Activated CD4-positive, alpha-beta memory T cell treated with anti-CD3 and anti-CD28 coated beads for 36 hours (primary cell): ENCODE data around the gene AMPD2. TPM values are rescaled to one million over a fixed set of nuclear protein-coding genes. Genes with fewer than 3 reads are reported as not detected.

Source experiments
- CTCF ChIA-PET: fragments of 350-600 bp; sonication (Branson Sonifier 250); formaldehyde crosslinking; loops from one replicate; lab custom pipeline; 2021; ENCODE audit warnings: antibody characterized with exemption, inconsistent platforms; lab: Charles Lee
- POLR2A ChIA-PET: fragments of 350-600 bp; sonication (Branson Sonifier 250); formaldehyde crosslinking; loops from one replicate; lab custom pipeline; 2021; ENCODE audit warnings: antibody characterized with exemption; lab: Charles Lee
- DNase-seq: peaks from one replicate; pipeline ENCODE4 v3.0.0-alpha.2; 2020
- H3K27ac Mint-ChIP-seq: one replicate; pipeline ENCODE4 v1.8.0; 2021; ENCODE audit warnings: mixed read lengths
- H3K27me3 Mint-ChIP-seq: one replicate; pipeline ENCODE4 v1.8.0; 2021; ENCODE audit warnings: mixed read lengths
- H3K36me3 Mint-ChIP-seq: one replicate; pipeline ENCODE4 v1.8.0; 2021; ENCODE audit warnings: mixed read lengths
- H3K4me1 Mint-ChIP-seq: one replicate; pipeline ENCODE4 v1.8.0; 2021; ENCODE audit warnings: low read depth, mixed read lengths
- H3K4me3 Mint-ChIP-seq: one replicate; pipeline ENCODE4 v1.8.0; 2021; ENCODE audit warnings: mild to moderate bottlenecking, mixed read lengths
- H3K9me3 Mint-ChIP-seq: one replicate; pipeline ENCODE4 v1.8.0; 2021; ENCODE audit warnings: mixed read lengths
- intact Hi-C: fragments of 100-400 bp; cut with micrococcal nuclease; formaldehyde crosslinking; loops from one replicate; pipeline ENCODE4 v1.15.1; 2023
- total RNA-seq, 2 experiments: library from RNA; stranded (reverse); gene quantifications; one replicate each; pipeline ENCODE4 v1.2.3, GENCODE V29; 2021

The AMPD2 gene
- total RNA-seq, 2 experiments from 2014 or later, result 79.1 to 93.3 TPM

DNA sequence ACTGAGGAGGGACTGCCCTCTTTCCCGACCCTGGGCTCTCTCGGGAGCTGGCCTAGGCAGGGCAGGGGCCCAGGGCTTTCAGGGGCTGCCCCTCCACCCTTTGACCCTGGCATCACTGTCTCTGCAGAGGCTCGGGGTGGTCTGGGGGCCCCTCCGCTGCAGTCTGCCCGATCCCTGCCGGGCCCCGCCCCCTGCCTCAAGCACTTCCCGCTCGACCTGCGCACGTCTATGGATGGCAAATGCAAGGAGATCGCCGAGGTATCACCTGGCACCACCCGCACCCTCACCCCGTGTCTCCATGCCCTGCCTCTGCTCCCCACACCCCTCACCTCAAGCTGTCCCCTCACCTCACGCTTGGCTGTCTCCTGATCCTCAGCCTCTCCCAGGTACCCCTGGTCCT, 5.5 kb downstream of the AMPD2 start:
- H3K27ac Mint-ChIP-seq, result no peak overlapping the region
- H3K4me1 Mint-ChIP-seq, result peaks cover 29% of the 10 kb centered on the region
- ChIA-PET POLR2A (no interaction called here), CTCF (interaction anchor here (1.6 to 4.4 kb wide), 2 partner anchors 15 to 79 kb away, joined by 7 to 29 read pairs; no protein-coding TSS in a partner anchor)
- H3K36me3 Mint-ChIP-seq, result peaks cover 24% of the 10 kb centered on the region
- no peak for DNase-seq
- H3K9me3 Mint-ChIP-seq, result no peaks in the 10 kb centered on the region
- intact Hi-C loops, result no loop called here
- no peaks in the 10 kb centered on the region for H3K27me3 Mint-ChIP-seq
- H3K4me3 Mint-ChIP-seq, result no peak overlapping the region

DNA sequence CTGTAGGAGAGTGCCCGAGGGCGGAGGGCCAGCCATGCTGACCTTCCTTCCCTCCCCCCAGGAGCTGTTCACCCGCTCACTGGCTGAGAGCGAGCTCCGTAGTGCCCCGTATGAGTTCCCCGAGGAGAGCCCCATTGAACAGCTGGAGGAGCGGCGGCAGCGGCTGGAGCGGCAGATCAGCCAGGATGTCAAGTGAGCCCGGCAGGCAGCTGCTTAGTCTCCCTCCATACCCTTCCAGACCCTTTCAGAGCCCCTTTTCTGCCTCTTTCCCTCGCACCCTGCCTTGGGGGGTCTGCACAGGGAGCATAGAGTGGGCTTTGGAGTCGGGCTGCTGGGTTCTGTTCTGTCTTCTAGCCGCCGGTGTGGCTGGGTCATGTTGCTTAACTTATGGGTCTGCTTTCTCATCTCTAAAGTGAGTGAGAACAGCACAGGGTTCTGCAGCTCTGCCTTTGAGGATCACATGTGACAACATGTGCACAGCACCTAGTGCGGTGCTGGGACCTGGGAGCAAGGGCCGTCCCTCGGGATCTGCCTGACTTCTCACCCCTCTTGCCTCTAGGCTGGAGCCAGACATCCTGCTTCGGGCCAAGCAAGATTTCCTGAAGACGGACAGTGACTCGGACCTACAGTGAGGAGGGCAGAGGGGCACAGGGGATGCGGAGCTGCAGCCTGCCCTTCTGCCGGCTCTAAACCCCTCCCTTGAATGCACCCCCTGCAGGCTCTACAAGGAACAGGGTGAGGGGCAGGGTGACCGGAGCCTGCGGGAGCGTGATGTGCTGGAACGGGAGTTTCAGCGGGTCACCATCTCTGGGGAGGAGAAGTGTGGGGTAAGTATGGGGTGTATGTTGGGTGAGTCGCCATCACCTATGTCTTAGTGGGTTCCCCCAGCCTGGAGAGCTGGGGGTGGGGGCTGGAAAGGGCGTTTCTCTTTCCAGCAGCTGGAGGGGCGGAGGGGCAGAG, 6.2 kb downstream of the AMPD2 start:
- no peak for DNase-seq
- peaks cover 29% of the 10 kb centered on the region for H3K4me1 Mint-ChIP-seq
- peaks cover 24% of the 10 kb centered on the region for H3K36me3 Mint-ChIP-seq
- H3K4me3 Mint-ChIP-seq, result no peak overlapping the region
- intact Hi-C loops, result no loop called here
- H3K27ac Mint-ChIP-seq, result no peak overlapping the region
- H3K27me3 Mint-ChIP-seq, result no peaks in the 10 kb centered on the region
- H3K9me3 Mint-ChIP-seq, result no peaks in the 10 kb centered on the region
- ChIA-PET CTCF (interaction anchor here (4.4 to 7.6 kb wide), 2 partner anchors 15 to 81 kb away, joined by 29 to 101 read pairs; no protein-coding TSS in a partner anchor), POLR2A (no interaction called here)

DNA sequence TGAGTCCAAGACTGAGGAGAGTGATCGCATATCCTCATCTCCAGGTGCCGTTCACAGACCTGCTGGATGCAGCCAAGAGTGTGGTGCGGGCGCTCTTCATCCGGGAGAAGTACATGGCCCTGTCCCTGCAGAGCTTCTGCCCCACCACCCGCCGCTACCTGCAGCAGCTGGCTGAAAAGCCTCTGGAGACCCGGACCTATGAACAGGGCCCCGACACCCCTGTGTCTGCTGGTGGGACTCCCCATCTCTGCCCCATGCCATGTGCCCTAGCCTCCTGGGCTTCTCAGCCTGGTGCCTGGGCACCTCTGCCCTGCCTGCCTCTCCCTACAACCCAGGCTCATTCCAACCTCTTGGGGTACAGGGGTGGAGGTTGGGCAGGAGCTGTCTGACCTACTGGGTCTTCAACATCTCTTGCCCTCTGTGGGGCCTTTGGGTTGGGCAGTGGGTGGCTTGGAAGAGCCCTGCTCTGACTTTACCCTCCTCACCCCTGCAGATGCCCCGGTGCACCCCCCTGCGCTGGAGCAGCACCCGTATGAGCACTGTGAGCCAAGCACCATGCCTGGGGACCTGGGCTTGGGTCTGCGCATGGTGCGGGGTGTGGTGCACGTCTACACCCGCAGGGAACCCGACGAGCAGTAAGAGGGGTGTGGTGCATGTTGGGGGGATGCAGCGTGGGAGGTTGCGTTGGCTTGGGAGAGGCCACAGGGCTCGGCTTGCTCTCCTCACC, 7.2 kb downstream of the AMPD2 start:
- POLR2A ChIA-PET, result no interaction called here
- Mint-ChIP-seq H3K9me3 (no peaks in the 10 kb centered on the region), H3K27me3 (no peaks in the 10 kb centered on the region), H3K4me1 (peaks cover 23% of the 10 kb centered on the region), H3K27ac (no peak overlapping the region), H3K36me3 (peaks cover 27% of the 10 kb centered on the region), H3K4me3 (no peak overlapping the region)
- intact Hi-C loops, result no loop called here
- CTCF ChIA-PET, result interaction anchor here (4.4 to 7.6 kb wide), 2 partner anchors 14 to 82 kb away, joined by 29 to 101 read pairs; no protein-coding TSS in a partner anchor
- no peak for DNase-seq

DNA sequence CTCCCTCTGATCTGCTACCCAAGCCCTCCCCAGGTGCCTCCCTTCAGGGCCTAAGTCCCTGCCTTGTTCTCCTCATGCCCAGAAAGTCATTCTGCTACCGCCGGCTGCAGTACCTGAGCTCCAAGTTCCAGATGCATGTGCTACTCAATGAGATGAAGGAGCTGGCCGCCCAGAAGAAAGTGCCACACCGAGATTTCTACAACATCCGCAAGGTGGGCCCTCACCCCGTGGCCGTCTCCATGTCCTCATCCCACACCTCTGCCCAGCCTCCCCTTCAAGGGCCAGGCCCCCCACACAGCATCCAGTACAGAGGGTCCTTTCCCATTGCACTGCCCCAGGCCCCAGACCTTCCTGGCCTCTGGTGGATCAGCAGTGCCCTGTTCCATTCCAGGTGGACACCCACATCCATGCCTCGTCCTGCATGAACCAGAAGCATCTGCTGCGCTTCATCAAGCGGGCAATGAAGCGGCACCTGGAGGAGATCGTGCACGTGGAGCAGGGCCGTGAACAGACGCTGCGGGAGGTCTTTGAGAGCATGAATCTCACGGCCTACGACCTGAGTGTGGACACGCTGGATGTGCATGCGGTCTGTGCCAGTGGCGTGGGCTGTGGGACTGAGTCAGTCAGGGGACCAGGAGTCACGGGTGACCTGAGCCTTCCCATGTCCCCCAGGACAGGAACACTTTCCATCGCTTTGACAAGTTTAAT, 8.2 kb downstream of the AMPD2 start:
- Mint-ChIP-seq H3K9me3 (no peaks in the 10 kb centered on the region), H3K4me3 (no peak overlapping the region), H3K27me3 (no peaks in the 10 kb centered on the region), H3K27ac (no peak overlapping the region), H3K4me1 (peaks cover 13% of the 10 kb centered on the region), H3K36me3 (peaks cover 29% of the 10 kb centered on the region)
- no peak for DNase-seq
- ChIA-PET POLR2A (no interaction called here), CTCF (interaction anchor here (4.2 to 7.6 kb wide), 3 partner anchors 11 to 83 kb away, joined by 29 to 101 read pairs (median 61); no protein-coding TSS in a partner anchor)
- intact Hi-C loops, result no loop called here

DNA sequence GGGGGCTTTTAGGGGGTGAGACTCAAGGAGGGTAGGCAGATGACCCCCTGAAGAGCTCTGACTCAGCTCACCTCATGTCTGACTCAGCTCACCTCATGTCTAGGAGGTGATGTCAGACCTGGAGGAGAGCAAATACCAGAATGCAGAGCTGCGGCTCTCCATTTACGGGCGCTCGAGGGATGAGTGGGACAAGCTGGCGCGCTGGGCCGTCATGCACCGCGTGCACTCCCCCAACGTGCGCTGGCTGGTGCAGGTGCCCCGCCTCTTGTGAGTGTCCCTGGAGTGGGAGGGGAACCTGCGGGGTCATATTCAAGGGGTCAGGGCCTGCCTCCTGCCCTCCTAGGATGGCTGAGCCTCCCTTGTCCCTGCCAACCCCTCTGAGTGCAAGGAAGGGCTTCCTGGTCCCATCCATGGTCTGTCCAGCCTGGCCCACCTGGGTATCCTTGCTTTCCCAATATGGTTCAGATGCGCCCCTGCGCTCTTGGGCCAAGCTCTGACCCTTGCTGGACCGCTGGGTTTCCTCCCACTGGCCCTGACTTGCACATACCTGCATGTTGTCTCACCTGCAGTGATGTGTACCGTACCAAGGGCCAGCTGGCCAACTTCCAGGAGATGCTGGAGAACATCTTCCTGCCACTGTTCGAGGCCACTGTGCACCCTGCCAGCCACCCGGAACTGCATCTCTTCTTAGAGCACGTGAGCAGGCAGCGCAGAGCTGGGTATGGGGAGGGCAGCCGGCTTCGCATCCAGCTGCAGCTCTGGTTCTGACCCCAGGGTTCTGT, 9.1 kb downstream of the AMPD2 start:
- Mint-ChIP-seq H3K36me3 (peaks cover 29% of the 10 kb centered on the region), H3K4me3 (no peak overlapping the region), H3K9me3 (no peaks in the 10 kb centered on the region), H3K4me1 (peaks cover 4% of the 10 kb centered on the region), H3K27ac (no peak overlapping the region), H3K27me3 (no peaks in the 10 kb centered on the region)
- intact Hi-C loops, result no loop called here
- POLR2A ChIA-PET, result interaction anchor here (1.4 kb wide), 1 partner anchor 11 kb away, joined by 3 read pairs; no protein-coding TSS in a partner anchor
- CTCF ChIA-PET, result interaction anchor here (0.6 to 7.6 kb wide), 10 partner anchors 8 to 356 kb away, joined by 3 to 101 read pairs (median 8); partner anchors contain the start of genes AHCYL1, AMIGO1, AMPD2 and GNAI3
- DNase-seq, result no peak

DNA sequence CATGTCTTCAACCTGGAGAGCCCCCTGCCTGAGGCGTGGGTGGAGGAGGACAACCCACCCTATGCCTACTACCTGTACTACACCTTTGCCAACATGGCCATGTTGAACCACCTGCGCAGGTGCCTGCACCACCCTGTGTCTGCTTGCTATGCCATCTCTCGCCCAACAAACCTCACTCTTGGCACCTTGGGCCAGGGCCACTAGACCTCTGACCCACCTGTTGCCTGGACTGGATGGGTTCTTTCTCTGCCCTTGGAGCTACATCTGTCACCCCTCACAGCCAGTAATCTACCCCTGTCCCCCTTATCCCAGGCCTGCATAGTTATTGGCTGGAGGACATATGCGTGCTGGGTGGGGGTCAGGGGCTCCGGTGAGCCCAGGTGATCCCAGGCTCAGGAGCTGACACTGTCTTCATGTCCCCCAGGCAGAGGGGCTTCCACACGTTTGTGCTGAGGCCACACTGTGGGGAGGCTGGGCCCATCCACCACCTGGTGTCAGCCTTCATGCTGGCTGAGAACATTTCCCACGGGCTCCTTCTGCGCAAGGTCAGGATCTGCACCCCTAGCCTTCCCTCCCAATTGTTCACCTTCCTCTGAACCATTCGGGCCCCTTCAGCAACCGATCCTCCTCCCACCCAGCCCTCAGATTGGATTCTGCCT, 9.9 kb downstream of the AMPD2 start:
- intact Hi-C loops, result loop anchor here (1.0 kb wide), 1 partner anchor 83 kb away; no protein-coding TSS in a partner anchor
- H3K9me3 Mint-ChIP-seq, result no peaks in the 10 kb centered on the region
- peaks cover 4% of the 10 kb centered on the region for H3K4me1 Mint-ChIP-seq
- no peak overlapping the region for H3K27ac Mint-ChIP-seq
- POLR2A ChIA-PET, result interaction anchor here (0.8 to 1.5 kb wide), 3 partner anchors 10 to 83 kb away, joined by 3 to 5 read pairs (median 4); partner anchors contain the start of gene GNAI3
- CTCF ChIA-PET, result interaction anchor here (0.5 to 7.6 kb wide), 16 partner anchors 9 to 437 kb away, joined by 3 to 101 read pairs (median 6); partner anchors contain the start of genes AHCYL1, AMIGO1, AMPD2 and GNAI3
- H3K4me3 Mint-ChIP-seq, result no peak overlapping the region
- peaks cover 29% of the 10 kb centered on the region for H3K36me3 Mint-ChIP-seq
- H3K27me3 Mint-ChIP-seq, result no peaks in the 10 kb centered on the region
- no peak for DNase-seq

DNA sequence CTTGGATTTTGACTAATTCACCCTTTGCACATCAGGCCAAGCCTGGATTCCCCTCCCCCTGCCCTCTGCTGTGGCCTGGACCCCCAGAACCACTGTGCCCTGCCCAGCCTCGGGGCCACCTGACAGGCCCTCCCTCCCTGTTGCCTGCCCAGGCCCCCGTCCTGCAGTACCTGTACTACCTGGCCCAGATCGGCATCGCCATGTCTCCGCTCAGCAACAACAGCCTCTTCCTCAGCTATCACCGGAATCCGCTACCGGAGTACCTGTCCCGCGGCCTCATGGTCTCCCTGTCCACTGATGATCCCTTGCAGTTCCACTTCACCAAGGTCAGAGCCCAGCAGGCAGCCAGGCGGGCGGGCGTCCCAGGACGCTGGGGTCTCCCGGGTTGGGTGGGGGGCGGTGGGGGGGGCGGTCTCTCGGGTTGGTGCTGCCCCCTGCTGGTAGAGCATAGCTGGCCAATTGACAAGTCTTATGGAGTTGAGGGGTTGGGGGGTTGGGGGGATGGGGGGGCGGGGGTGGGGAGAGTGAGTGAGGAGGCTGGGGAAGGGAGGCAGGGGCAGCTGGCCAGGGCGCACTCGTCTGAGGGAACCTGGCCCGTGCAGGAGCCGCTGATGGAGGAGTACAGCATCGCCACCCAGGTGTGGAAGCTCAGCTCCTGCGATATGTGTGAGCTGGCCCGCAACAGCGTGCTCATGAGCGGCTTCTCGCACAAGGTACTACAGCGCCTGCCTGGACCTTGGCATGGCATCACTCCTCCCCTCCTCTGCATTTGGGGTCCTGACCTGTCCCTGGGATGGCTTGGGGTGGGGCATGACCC, 10.7 kb downstream of the AMPD2 start:
- POLR2A ChIA-PET, result interaction anchor here (0.8 to 1.5 kb wide), 3 partner anchors 9 to 84 kb away, joined by 3 to 5 read pairs (median 4); partner anchors contain the start of gene GNAI3
- intact Hi-C loops, result loop anchor here (1.0 kb wide), 1 partner anchor 84 kb away; no protein-coding TSS in a partner anchor
- H3K4me3 Mint-ChIP-seq, result no peak overlapping the region
- CTCF ChIA-PET, result interaction anchor here (0.5 to 7.6 kb wide), 22 partner anchors 9 to 436 kb away, joined by 3 to 101 read pairs (median 4); partner anchors contain the start of genes AHCYL1, AMPD2, GNAI3 and GNAT2
- no peaks in the 10 kb centered on the region for H3K9me3 Mint-ChIP-seq
- H3K27ac Mint-ChIP-seq, result no peak overlapping the region
- DNase-seq, result peak; percentile 51
- H3K27me3 Mint-ChIP-seq, result no peaks in the 10 kb centered on the region
- peaks cover 29% of the 10 kb centered on the region for H3K36me3 Mint-ChIP-seq
- H3K4me1 Mint-ChIP-seq, result peaks cover 12% of the 10 kb centered on the region

DNA sequence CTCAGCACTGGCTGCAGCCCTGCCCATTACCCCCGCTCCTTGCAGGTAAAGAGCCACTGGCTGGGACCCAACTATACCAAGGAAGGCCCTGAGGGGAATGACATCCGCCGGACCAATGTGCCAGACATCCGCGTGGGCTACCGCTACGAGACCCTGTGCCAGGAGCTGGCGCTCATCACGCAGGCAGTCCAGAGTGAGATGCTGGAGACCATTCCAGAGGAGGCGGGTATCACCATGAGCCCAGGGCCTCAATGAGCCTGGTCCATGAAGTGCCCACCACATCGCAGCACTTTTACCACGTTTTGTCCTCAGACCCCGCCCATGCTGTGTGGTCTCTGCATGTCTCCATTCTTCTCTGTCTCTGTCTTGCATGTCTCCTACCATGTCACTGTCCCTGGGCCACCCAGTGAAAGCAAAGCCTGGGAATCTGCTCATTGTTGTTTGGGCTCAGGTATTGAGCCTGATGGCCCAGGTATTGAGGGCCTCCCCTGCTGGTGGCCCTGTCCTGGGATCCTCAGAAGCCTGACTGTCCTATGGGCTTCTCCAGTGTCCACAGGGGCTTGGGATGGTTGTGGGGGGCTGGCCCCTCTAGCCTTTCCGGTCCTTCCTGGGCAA, 11.4 kb downstream of the AMPD2 start:
- DNase-seq, result no peak
- ChIA-PET CTCF (interaction anchor here (0.5 to 7.6 kb wide), 19 partner anchors 8 to 366 kb away, joined by 3 to 101 read pairs (median 3); partner anchors contain the start of genes AHCYL1, AMPD2, GNAI3 and GNAT2), POLR2A (interaction anchor here (1.5 kb wide), 1 partner anchor 83 kb away, joined by 5 read pairs; the partner anchor contains the start of gene GNAI3)
- Mint-ChIP-seq H3K9me3 (no peaks in the 10 kb centered on the region), H3K27ac (no peak overlapping the region), H3K27me3 (no peaks in the 10 kb centered on the region), H3K36me3 (peaks cover 29% of the 10 kb centered on the region), H3K4me3 (no peak overlapping the region), H3K4me1 (peaks cover 15% of the 10 kb centered on the region)
- intact Hi-C loops, result loop anchor here (1.0 kb wide), 1 partner anchor 85 kb away; no protein-coding TSS in a partner anchor
